RWPE1 (cell line): Measurements from ENCODE around the gene SNRPD1.
A peak's percentile ranks its signal among the peaks of the same experiment; 100 is the strongest.
"Not testable (repeated sequence)": the region's sequence is repeated elsewhere in the genome, so short reads cannot be mapped to it uniquely, and the experiment has no call there.

Experiments used
- CTCF ChIA-PET: fragments of 350-600 bp; sonication (Branson Sonifier 250); formaldehyde crosslinking; extraction: SDS; loops from one replicate; lab custom pipeline; 2021; lab: Yijun Ruan, JAX
- POLR2A ChIA-PET: fragments of 400-600 bp; formaldehyde crosslinking; extraction: SDS; loops from one replicate; lab custom pipeline; 2020; ENCODE audit warnings: antibody characterized with exemption; ENCODE audit not compliant: low non-redundant PET; lab: Yijun Ruan, JAX
- DNase-seq: peaks from one replicate; pipeline ENCODE4 v3.0.0; 2012; ENCODE audit warnings: low spot score
- H3K27ac ChIP-seq: fragments of 450-650 bp; 2 replicates; pipeline ENCODE4 v1.5.1; 2017
- TF ChIP-seq, protein P1 (sequence below): fragments of 450-650 bp; conservative IDR thresholded peaks from 2 replicates; pipeline ENCODE4 v1.5.1; 2017; ENCODE audit warnings: low read depth, mild to moderate bottlenecking

Gene SNRPD1

DNA sequence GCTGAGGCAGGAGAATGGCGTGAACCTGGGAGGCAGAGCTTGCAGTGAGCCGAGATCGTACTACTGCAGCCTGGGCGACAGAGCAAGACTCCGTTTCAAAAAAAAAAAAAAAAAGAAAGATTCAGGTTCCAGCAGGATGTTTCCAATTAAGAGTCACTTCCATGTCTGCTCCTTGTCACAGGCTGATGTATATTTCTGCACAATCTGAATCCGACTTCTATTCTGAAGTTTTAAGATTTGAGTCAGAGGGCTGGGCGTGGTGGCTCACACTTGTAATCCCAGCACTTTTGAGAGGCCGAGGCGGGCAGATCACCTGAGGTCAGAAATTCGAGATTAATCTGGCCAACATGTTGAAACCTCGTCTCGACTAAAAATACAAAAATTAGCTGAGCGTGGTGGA, 24.7 kb downstream of the SNRPD1 start:
- CTCF ChIA-PET, result no interaction called here
- peak; percentile 20 for DNase-seq
- POLR2A ChIA-PET, result no interaction called here
- TF ChIP-seq, protein P1, sequence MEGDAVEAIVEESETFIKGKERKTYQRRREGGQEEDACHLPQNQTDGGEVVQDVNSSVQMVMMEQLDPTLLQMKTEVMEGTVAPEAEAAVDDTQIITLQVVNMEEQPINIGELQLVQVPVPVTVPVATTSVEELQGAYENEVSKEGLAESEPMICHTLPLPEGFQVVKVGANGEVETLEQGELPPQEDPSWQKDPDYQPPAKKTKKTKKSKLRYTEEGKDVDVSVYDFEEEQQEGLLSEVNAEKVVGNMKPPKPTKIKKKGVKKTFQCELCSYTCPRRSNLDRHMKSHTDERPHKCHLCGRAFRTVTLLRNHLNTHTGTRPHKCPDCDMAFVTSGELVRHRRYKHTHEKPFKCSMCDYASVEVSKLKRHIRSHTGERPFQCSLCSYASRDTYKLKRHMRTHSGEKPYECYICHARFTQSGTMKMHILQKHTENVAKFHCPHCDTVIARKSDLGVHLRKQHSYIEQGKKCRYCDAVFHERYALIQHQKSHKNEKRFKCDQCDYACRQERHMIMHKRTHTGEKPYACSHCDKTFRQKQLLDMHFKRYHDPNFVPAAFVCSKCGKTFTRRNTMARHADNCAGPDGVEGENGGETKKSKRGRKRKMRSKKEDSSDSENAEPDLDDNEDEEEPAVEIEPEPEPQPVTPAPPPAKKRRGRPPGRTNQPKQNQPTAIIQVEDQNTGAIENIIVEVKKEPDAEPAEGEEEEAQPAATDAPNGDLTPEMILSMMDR, result no peak
- peak overlapping the region; percentile 20 for H3K27ac ChIP-seq

DNA sequence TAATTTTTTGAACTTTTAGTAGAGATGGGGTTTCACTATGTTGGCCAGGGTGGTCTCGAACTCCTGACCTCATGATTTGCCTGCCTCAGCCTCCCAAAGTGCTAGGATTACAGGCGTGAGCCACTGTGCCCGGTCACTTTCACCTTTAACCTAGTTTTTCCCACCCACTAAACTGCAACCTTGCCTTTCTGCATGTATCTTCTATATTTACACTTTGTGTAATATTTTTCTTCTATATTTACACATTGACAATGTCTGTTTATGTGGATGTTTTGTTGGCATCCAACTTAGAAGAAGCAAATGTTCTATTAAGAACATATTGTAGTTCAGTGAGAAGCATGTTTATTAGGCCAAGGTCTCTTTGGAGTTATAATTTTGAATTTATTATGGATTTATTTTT, 26.7 kb downstream of the SNRPD1 start:
- ChIA-PET CTCF (no interaction called here), POLR2A (no interaction called here)
- H3K27ac ChIP-seq, result no peak overlapping the region
- no peak for DNase-seq
- TF ChIP-seq, protein P1, result no peak

DNA sequence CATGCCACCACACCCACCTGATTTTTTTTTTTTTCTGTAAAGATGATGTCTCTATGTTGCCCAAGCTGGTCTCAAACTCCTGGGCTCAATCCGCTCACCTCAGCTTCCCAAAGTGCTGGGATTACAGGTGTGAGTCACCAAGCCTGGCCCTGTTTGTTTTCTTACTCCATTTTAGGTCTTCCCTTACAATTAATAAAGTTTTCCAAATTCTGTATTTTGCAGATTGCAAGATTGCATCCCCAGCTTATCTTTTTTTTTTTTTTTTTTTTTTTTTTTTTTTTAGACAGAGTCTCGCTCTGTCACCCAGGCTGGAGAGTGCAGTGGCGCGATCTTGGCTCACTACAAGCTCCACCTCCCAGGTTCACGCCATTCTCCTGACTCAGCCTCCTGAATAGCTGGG, 28.3 kb downstream of the SNRPD1 start:
- DNase-seq, H3K27ac ChIP-seq, POLR2A ChIA-PET: not testable (repeated sequence)
- CTCF ChIA-PET, result interaction anchor here (0.7 kb wide), 1 partner anchor 145 kb away, joined by 5 read pairs; no protein-coding TSS in a partner anchor

GRCh38 chr18:21650311-21650710, 38.2 kb downstream of the SNRPD1 start:
- POLR2A ChIA-PET, result no interaction called here
- CTCF ChIA-PET, result interaction anchor here (0.7 kb wide), 1 partner anchor 11 kb away, joined by 3 read pairs; no protein-coding TSS in a partner anchor
- DNase-seq, result no peak
- no peak overlapping the region for H3K27ac ChIP-seq
- TF ChIP-seq, protein P1, result no peak

DNA sequence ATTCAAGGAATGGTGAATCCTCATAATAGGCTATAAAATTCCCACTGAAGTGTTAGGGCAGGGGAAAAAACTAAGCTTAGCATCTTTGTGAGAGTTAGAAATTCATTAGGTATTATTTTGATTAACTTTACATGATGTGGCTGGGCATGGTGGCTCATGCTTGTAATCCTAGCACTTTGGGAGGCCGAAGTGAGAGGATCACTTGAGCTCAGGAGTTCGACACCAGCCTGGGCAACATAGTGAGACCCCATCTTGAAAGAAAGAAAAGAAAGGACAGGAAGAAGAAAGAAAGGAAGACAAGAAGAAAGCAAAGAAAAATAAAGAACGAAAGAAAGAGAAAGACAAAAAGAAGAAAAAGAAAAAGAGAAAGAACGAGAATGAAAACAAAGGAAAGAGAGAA, 40.0 kb downstream of the SNRPD1 start:
- no peak for DNase-seq
- TF ChIP-seq, protein P1, result no peak
- ChIA-PET CTCF (no interaction called here), POLR2A (no interaction called here)
- no peak overlapping the region for H3K27ac ChIP-seq

GRCh38 chr18:21653361-21653760, 41.2 kb downstream of the SNRPD1 start:
- ChIA-PET POLR2A (no interaction called here), CTCF (no interaction called here)
- H3K27ac ChIP-seq, result no peak overlapping the region
- DNase-seq, result no peak
- TF ChIP-seq, protein P1, result no peak

- TF ChIP-seq, protein P1, result no peak
- no peak overlapping the region for H3K27ac ChIP-seq
- POLR2A ChIA-PET, result no interaction called here
- CTCF ChIA-PET, result no interaction called here
- no peak for DNase-seq
These were observed 44.3 kb downstream of the SNRPD1 start for GRCh38 chr18:21656402-21656801.
